Measurements from ENCODE around the gene NR1D2. TPM values are rescaled to one million over a fixed set of nuclear protein-coding genes. Genes with fewer than 3 reads are reported as not detected.
"Not testable (repeated sequence)": the region's sequence is repeated elsewhere in the genome, so short reads cannot be mapped to it uniquely, and the experiment has no call there.

The NR1D2 gene
- total and polyA plus RNA-seq, 2 donors from 2014 or later = 7.1 to 49.3 TPM

GRCh38 chr3:24003466-24003865 lies 58.4 kb downstream of the NR1D2 start:
- intact Hi-C loops (cut with DNase I) = loop anchor here (10.0 kb wide), 1 partner anchor 231 kb away; no protein-coding TSS in a partner anchor

GRCh38 chr3:24004171-24004938 lies 59.3 kb downstream of the NR1D2 start:
- Histone ChIP-seq H3K4me3 (ENCODE audit: low read length in 3 of 3) (no peak overlapping the region), H3K27ac (ENCODE audit: low read depth in 2 of 2, low read length in 2 of 2) (no peak overlapping the region), H3K27me3 (ENCODE audit: control insufficient read depth, insufficient read depth, low read length) (no peaks in the 10 kb centered on the region), H3K9me3 (ENCODE audit: control insufficient read depth in 2 of 3, insufficient read depth in 1 of 3, low read length in 3 of 3) (no peaks in the 10 kb centered on the region), H3K4me1 (ENCODE audit: control insufficient read depth in 2 of 3, insufficient read depth in 2 of 3, low read depth in 1 of 3, low read length in 3 of 3) (no peaks in the 10 kb centered on the region), H3K9ac (ENCODE audit: low read length in 3 of 3) (no peak overlapping the region), H3K36me3 (ENCODE audit: control insufficient read depth in 2 of 3, insufficient read depth in 3 of 3, low read length in 3 of 3) (no peaks in the 10 kb centered on the region)
- intact Hi-C loops (cut with DNase I) = loop anchor here (10.0 kb wide), 1 partner anchor 230 kb away; no protein-coding TSS in a partner anchor
- TF ChIP-seq CTCF (IDR thresholded peaks at IDR 0.05; ENCODE audit: borderline replicate concordance, extremely low read depth, insufficient read depth) = no peak
- FAIRE-seq (no peak), DNase-seq (no peak)

More at GRCh38 chr3:24003466-24003865, 58.4 kb downstream of the NR1D2 start:
- no peaks in the 10 kb centered on the region for H3K9me3 ChIP-seq (ENCODE audit: control insufficient read depth in 2 of 3, insufficient read depth in 1 of 3, low read length in 3 of 3)
- H3K9ac ChIP-seq (ENCODE audit: low read length in 3 of 3) = no peak overlapping the region
- H3K36me3 ChIP-seq (ENCODE audit: control insufficient read depth in 2 of 3, insufficient read depth in 3 of 3, low read length in 3 of 3) = no peaks in the 10 kb centered on the region
- no peak for TF ChIP-seq CTCF (IDR thresholded peaks at IDR 0.05; ENCODE audit: borderline replicate concordance, extremely low read depth, insufficient read depth)
- no peaks in the 10 kb centered on the region for H3K27me3 ChIP-seq (ENCODE audit: control insufficient read depth, insufficient read depth, low read length)
- H3K4me1 ChIP-seq (ENCODE audit: control insufficient read depth in 2 of 3, insufficient read depth in 2 of 3, low read depth in 1 of 3, low read length in 3 of 3) = no peaks in the 10 kb centered on the region
- FAIRE-seq (no peak), DNase-seq (no peak)
- H3K4me3 ChIP-seq (ENCODE audit: low read length in 3 of 3) = no peak overlapping the region
- H3K27ac ChIP-seq (ENCODE audit: low read depth in 2 of 2, low read length in 2 of 2) = no peak overlapping the region

- TF ChIP-seq CTCF (IDR thresholded peaks at IDR 0.05; ENCODE audit: borderline replicate concordance, extremely low read depth, insufficient read depth) = no peak
- Histone ChIP-seq H3K27me3 (ENCODE audit: control insufficient read depth, insufficient read depth, low read length) (no peaks in the 10 kb centered on the region), H3K27ac (ENCODE audit: low read depth in 2 of 2, low read length in 2 of 2) (no peak overlapping the region), H3K4me3 (ENCODE audit: low read length in 3 of 3) (no peak overlapping the region), H3K9me3 (ENCODE audit: control insufficient read depth in 2 of 3, insufficient read depth in 1 of 3, low read length in 3 of 3) (no peaks in the 10 kb centered on the region), H3K36me3 (ENCODE audit: control insufficient read depth in 2 of 3, insufficient read depth in 3 of 3, low read length in 3 of 3) (no peaks in the 10 kb centered on the region), H3K4me1 (ENCODE audit: control insufficient read depth in 2 of 3, insufficient read depth in 2 of 3, low read depth in 1 of 3, low read length in 3 of 3) (no peaks in the 10 kb centered on the region), H3K9ac (ENCODE audit: low read length in 3 of 3) (no peak overlapping the region)
- DNase-seq (no peak), FAIRE-seq (no peak)
- intact Hi-C loops (cut with DNase I) = loop anchor here (10.0 kb wide), 1 partner anchor 229 kb away; no protein-coding TSS in a partner anchor
These were observed 60.6 kb downstream of the NR1D2 start for GRCh38 chr3:24005669-24006068.

GRCh38 chr3:24010834-24011233 lies 65.7 kb downstream of the NR1D2 start:
- intact Hi-C loops (cut with DNase I); H3K36me3 ChIP-seq (ENCODE audit: control insufficient read depth in 2 of 3, insufficient read depth in 3 of 3, low read length in 3 of 3); H3K4me1 ChIP-seq (ENCODE audit: control insufficient read depth in 2 of 3, insufficient read depth in 2 of 3, low read depth in 1 of 3, low read length in 3 of 3); H3K27me3 ChIP-seq (ENCODE audit: control insufficient read depth, insufficient read depth, low read length); H3K9me3 ChIP-seq (ENCODE audit: control insufficient read depth in 2 of 3, insufficient read depth in 1 of 3, low read length in 3 of 3); H3K27ac ChIP-seq (ENCODE audit: low read depth in 2 of 2, low read length in 2 of 2); FAIRE-seq; H3K9ac ChIP-seq (ENCODE audit: low read length in 3 of 3); H3K4me3 ChIP-seq (ENCODE audit: low read length in 3 of 3); DNase-seq: not testable (repeated sequence)
